SIG-M5 (cell line): ENCODE measurements around the gene EMC6.
A peak's percentile ranks its signal among the peaks of the same experiment; 100 is the strongest.

Experiments
- DNase-seq: peaks from one replicate; lab custom pipeline; 2025; lab: John Stamatoyannopoulos, UW

The EMC6 gene

GRCh38 chr17:3710951-3711383, 42.4 kb downstream of the EMC6 start:
- peak; percentile 30 for DNase-seq

GRCh38 chr17:3712811-3713463, 44.3 kb downstream of the EMC6 start:
- DNase-seq, result no peak

GRCh38 chr17:3715296-3715695, 46.7 kb downstream of the EMC6 start:
- no peak for DNase-seq

GRCh38 chr17:3718201-3718600, 49.6 kb downstream of the EMC6 start:
- DNase-seq, result no peak

GRCh38 chr17:3719265-3719664, 50.7 kb downstream of the EMC6 start:
- DNase-seq, result no peak
